Testis (tissue), 3 donors: ENCODE measurements around the gene MAP1LC3A. TPM values are rescaled to one million over a fixed set of nuclear protein-coding genes. Genes with fewer than 3 reads are reported as not detected.

Source experiments
- DNase-seq: peaks from one replicate; pipeline ENCODE4 v3.0.0-alpha.2; 2019
- H3K27ac ChIP-seq, 2 donors: fragments of 200-600 bp; sonication (generic); one replicate each; pipeline ENCODE4 v1.5.1; 2019
- H3K27me3 ChIP-seq: fragments of 200-600 bp; sonication (generic); one replicate; pipeline ENCODE4 v1.5.1; 2019
- H3K36me3 ChIP-seq: fragments of 200-600 bp; sonication (generic); one replicate; pipeline ENCODE4 v1.5.1; 2017; ENCODE audit warnings: low read depth; ENCODE audit errors: missing control alignments
- H3K4me1 ChIP-seq: fragments of 200-600 bp; sonication (generic); one replicate; pipeline ENCODE4 v1.5.1; 2019
- H3K4me3 ChIP-seq, 2 donors: fragments of 200-600 bp; sonication (generic); one replicate each; pipeline ENCODE4 v1.5.1; 2017 to 2019
- H3K9me3 ChIP-seq: fragments of 200-600 bp; sonication (generic); one replicate; pipeline ENCODE4 v1.5.1; 2017
- CTCF ChIP-seq, 3 experiments: fragments of 450-650 bp in 2 of 3; fragments of 200-600 bp in 1 of 3; sonication (generic) in 1 of 3; IDR thresholded peaks; one replicate each; pipeline ENCODE4 v1.5.1; 2016 to 2019; ENCODE audit warnings: antibody characterized with exemption in 3 of 3, mild to moderate bottlenecking in 2 of 3, moderate library complexity in 1 of 3
- POLR2A ChIP-seq: fragments of 450-650 bp; IDR thresholded peaks from one replicate; pipeline ENCODE4 v1.6.1; 2017; ENCODE audit warnings: antibody characterized with exemption, mild to moderate bottlenecking, moderate library complexity
- WGBS, 2 donors: methylation state at CpG; one replicate each; pipeline ENCODE4 v1.1.5; 2018; 5-methylcytosine and 5-hydroxymethylcytosine counted together
- intact Hi-C: fragments of 100-400 bp; cut with DNase I; formaldehyde crosslinking; loops from one replicate; pipeline ENCODE4 v1.15.1; 2023; ENCODE audit warnings: low total_unique reads
- polyA plus RNA-seq: library from polyadenylated mRNA; stranded (reverse); fragments of 350-450 nt; fragmentation: Illumina TruSeq; extraction: RNeasy Lipid Tissue Mini Kit (QIAGEN cat#74804); gene quantifications from one replicate; pipeline ENCODE4 v1.2.3, GENCODE V29; 2014; ENCODE audit warnings: low read depth, low replicate concordance; ENCODE audit not compliant: insufficient read depth
- total RNA-seq, 2 donors: library from RNA; depleted of rRNA; stranded (reverse); fragments of >200 nt; gene quantifications; one replicate each; pipeline ENCODE4 v1.2.3, GENCODE V29; 2016

Gene MAP1LC3A
- total and polyA plus RNA-seq, 3 donors from 2014 or later: 62.9 to 104 (median 100.0) TPM

GRCh38 chr20:34564833-34565232 is 6.3 kb downstream of the MAP1LC3A start:
- no peak for TF ChIP-seq POLR2A
- TF ChIP-seq CTCF (IDR thresholded peaks at IDR 0.05): no peak
- Histone ChIP-seq H3K9me3 (no peaks in the 10 kb centered on the region), H3K36me3 (no peaks in the 10 kb centered on the region), H3K4me3 (no peak overlapping the region), H3K27ac (no peak overlapping the region), H3K4me1 (no peaks in the 10 kb centered on the region), H3K27me3 (no peaks in the 10 kb centered on the region)
- intact Hi-C loops: no loop called here
- no peak for DNase-seq
- 68 to 79% methylated on average over 6 to 7 of the region's 7 CpGs for WGBS, 2 donors

- intact Hi-C loops: no loop called here
- no peak overlapping the region for H3K27ac ChIP-seq
- no peak for DNase-seq
- H3K36me3 ChIP-seq: no peaks in the 10 kb centered on the region
- no peak overlapping the region for H3K4me3 ChIP-seq
- WGBS, 2 donors: 86% methylated on average over 9 of the region's 9 CpGs
- no peaks in the 10 kb centered on the region for H3K9me3 ChIP-seq
- H3K4me1 ChIP-seq: no peaks in the 10 kb centered on the region
- H3K27me3 ChIP-seq: no peaks in the 10 kb centered on the region
- TF ChIP-seq POLR2A (no peak), CTCF (IDR thresholded peaks at IDR 0.05) (no peak)
Observed at GRCh38 chr20:34566978-34567891, 8.7 kb downstream of the MAP1LC3A start.

DNA sequence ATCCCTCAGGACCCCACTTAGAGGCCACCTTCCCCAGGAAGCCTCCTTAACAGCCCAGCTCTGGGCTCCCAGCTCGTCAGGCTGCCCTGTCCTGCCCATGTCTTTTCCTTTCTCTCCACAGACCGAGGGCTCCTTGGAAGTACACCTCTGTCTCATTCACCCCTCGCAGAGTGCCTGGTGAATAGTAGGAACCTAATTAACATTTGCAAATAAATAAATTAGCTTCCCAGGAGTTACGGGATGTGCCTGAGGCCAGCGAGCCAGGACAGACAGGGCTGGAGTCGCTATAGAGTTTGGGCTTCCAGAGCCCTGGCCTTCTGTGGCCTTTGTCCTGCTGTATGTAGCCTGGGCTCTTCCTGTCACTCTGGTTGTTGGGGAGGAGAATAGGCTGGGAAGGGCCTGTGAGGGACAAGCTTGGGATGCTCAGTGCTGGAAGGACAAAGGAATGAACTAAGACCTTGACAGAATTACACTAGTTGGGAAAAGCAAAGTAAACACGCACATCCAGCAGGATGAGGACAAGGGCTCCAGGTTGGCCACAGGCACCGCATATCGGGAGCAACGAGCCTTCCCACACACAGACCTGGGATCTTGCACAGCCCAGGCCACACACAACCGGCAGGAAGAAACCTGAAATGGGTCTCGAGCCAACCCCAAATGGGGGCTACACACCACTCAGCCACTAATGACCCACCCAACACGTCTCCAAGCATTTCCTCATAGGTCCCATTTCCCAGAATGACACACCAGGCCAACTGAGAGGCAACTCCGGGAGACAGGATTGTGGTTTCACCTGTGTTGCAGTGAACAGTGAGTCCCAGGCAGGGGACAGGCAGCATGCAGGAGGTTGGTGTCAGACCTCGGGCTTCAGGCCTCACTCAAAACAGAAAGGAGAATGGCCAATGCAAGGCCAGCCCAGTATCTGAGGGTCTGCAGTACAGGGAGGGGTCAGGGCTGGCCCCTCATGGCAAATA is 9.7 kb downstream of the MAP1LC3A start:
- intact Hi-C loops: no loop called here
- Histone ChIP-seq H3K9me3 (no peaks in the 10 kb centered on the region), H3K4me1 (no peaks in the 10 kb centered on the region), H3K36me3 (no peaks in the 10 kb centered on the region), H3K4me3 (no peak overlapping the region), H3K27me3 (no peaks in the 10 kb centered on the region), H3K27ac (no peak overlapping the region)
- TF ChIP-seq CTCF (IDR thresholded peaks at IDR 0.05) (no peak), POLR2A (no peak)
- 92 to 94% methylated on average over 14 to 15 of the region's 15 CpGs for WGBS, 2 donors
- no peak for DNase-seq

- Histone ChIP-seq H3K27me3 (no peaks in the 10 kb centered on the region), H3K27ac (no peak overlapping the region), H3K4me1 (no peaks in the 10 kb centered on the region), H3K9me3 (no peaks in the 10 kb centered on the region), H3K4me3 (no peak overlapping the region), H3K36me3 (no peaks in the 10 kb centered on the region)
- TF ChIP-seq POLR2A: no peak
- TF ChIP-seq CTCF (IDR thresholded peaks at IDR 0.05): no peak
- WGBS, 2 donors: 87 to 95% methylated on average over 2 of the region's 2 CpGs
- intact Hi-C loops: no loop called here
- DNase-seq: no peak
Observed at GRCh38 chr20:34569598-34569997, 11.1 kb downstream of the MAP1LC3A start.
